NCI-H1048 (cell line): ENCODE data around the gene CLIP2.
"Not testable (repeated sequence)": the region's sequence is repeated elsewhere in the genome, so short reads cannot be mapped to it uniquely, and the experiment has no call there.

Source experiments
- DNase-seq: peaks from one replicate; lab custom pipeline; 2025; lab: John Stamatoyannopoulos, UW

CLIP2 gene

DNA sequence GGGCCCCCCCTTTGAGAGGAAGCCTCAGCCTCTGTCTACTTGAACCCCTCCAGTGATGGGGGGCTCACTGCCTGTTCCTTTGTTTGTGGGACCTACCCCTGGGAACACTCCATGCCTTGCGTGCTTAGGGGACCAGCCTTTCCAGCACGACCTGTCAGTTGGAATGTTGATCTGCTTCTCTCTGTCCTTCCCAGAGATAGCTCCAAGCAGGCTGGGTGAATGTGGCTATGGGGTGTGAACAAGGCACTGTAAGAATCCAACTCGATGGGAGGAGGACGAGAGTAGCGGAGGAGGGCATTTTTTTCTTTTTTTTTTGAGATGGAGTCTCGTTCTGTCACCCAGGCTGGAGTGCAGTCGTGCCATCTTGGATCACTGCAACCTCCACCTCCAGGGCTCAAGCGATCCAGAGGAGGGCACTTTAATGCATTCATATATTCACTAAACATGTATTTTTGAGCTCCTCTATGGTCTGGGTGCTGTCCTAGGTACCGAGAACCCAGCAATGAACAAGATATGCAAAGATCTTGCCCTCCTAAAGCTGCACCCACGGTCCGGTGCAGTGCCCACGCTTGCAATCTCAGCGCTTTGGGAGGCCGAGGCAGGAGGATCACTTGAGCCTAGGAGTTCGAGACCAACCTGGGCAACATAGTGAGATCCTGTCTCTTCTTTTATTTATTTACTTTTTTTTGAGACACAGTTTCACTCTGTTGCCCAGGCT lies 8.5 kb downstream of the CLIP2 start:
- no peak for DNase-seq

DNA sequence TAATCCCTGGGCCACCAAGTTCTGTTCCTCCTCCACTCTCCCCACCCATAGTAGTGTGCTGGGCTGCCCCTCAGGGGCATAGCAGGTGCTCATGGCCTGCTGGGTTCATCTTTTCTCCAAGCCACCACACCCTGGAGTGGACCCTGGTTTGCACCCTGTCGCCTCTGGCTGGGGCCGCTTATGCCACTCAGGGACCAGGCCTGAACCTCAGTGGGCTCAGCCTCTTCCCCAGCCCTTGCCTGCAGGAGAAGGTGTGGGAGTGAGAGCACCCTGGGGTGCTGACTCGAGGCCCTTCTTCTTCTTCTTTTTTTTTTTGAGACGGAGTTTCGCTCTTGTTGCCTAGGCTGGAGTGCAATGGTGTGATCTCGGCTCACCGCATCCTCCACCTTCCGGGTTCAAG lies 10.2 kb downstream of the CLIP2 start:
- no peak for DNase-seq

DNA sequence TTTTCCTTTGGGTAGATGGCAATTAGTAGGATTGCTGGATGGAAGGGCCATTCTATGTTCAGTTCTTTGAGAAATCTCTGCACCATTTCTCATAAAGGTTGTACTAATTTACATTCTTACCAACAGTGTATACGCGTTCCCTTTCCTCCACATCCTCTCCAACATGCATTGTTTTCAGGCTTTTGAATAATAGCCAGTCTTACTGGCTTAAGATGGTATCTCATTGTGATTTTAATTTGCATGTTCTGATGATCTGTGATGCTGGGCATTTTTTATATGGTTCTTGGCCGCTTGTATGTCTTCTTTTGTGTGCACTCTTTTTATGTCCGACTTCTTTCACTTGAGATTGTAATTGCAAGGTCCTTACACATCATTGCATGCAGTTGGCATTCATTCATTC lies 11.7 kb downstream of the CLIP2 start:
- no peak for DNase-seq

DNA sequence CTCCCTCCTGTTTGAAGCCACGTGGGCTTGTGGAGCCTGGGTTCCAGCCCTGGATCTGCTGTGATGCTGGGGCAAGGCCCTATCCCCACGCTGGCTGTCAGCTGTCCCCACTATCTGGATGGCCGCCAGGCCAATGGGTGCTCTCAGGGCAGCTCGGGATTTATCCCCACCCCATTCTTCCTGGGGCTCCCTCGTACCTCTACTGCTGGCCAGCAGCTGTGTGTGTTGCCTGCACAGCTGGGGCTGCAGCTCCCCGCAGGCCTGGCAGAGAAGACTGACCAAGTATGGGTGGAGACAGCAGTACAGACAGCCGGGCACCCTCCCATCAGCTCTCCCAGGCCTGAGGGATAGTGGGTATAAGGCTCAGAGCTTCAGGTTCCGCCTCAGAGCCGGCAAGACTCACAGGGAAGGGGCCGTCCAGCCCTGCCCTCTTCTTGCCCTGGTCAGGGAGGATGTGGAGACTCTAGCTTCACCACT lies 13.6 kb downstream of the CLIP2 start:
- DNase-seq, result no peak

DNA sequence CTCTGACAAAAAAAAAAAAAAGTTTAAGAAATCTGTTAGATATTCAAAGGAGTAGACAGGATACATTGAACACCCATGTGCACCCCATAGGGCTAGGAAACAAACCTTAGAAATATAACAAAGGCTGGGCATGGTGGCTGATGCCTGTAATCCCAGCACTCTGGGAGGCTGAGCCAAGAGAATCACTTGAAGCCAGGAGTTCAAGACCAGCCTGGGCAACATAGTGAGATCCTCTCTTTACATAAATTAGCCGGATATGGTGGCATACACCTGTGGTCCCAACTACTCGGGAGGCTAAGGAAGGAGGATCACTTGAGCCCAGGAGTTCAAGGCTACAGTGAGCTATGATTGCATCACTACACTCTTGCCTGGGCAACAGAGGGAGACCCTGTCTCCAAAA lies 15.3 kb downstream of the CLIP2 start:
- no peak for DNase-seq

DNA sequence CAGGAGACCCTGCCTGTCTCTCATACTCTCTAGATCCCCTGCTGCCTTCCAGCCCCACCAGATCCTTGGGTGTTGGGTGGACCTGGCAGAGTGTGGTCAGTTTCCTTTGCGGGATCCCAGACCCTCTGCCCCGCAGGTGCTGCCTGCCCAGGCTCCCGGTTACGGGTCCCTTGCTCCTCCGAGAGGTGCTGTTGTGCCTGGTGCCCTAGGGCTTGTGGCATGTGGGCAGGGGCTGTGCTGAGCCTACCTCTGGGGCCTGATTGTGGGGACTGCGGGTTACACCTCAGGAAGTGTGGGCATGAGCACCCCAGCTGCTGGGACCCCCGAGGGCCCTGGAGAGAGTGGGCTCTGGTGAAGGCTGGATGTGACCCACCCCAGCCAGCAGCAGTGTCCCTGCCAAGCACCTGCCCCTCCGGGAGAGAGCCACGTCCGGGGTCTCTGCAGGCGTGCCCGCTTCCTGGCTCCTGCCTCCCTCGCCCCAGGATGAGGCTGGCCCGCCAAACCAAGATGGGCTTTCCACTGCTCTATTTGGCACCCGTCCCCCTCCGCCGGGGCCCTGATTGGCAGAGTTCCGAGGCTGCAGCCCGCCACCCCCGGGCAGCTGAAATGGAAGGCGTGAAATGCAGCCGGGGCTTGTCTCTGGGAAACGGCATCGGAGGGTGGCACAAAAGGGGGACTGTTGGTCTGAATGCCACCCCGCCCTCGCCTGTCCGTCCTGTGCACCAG lies 17.0 kb downstream of the CLIP2 start:
- DNase-seq, result no peak

DNA sequence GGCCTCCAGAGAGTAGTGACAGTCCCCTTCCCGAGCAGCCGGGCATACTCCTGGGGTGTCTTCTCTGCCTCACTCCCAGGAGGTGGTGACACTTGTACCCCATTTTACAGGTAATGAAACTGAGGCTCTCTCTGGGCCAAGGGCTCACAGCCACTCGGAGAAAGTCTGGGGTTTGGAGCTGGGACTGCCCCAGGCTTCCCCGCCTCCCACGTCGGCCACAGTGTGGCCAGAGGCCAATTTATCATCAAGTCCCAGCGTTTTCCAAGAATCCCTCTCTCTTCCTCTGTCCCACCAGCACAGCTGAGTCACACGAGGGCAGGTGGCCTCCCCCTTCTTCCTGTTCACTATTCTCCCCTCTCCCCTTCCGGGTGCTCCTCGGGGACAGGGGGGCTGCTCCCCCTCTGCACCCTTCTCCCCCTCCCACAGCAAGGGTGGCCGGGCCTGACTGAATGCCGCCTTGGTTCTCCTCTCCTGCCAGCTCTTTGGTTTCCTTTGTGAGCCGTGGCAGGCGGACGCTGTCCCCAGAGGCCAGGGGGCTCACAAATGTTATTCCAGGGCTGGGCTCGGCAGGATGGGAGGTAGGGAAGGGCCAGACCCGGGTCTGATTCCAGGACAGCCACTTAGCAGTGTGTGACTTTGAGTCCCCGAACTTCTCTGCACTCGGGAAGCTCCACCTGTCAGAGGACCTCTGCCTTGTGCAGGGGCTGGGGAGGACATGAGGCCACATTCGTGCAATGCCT lies 17.7 kb downstream of the CLIP2 start:
- no peak for DNase-seq

DNA sequence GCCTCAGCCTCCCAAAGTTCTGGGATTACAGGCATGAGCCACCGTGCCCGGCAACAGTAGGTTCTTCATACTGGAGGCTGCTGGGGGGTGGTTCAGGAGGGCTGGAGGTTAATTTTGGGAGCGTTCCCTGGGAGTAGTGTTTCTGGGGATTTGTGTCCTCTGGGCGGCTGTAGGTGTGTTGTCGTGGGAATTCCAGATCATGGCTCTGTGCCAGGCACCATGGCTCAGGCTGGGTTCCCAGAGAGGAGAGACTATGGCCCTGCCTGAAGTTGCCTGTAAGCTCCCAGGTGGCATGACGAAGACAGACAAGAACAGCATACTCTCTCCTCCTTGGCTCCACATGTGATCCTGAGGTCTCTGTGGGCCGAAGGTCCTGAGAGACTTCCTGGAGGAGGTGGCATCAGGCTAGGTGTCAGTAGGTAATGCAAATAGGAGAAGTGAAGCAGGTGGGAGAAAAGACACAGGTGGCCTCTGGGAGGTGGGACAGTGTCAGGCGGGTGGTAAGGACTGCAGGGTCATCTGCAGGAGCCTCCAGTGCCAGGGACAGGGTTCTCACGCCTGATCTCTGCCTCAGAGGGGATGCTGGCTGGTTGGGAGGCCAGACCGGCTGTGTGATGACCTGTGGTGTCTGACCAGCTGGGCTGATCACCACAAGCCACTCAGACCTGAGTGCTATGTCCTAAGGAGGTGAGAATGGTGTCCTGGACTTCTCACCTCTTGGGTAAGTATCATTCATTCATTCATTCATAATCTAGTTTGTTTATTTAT lies 18.7 kb downstream of the CLIP2 start:
- DNase-seq, result no peak

DNA sequence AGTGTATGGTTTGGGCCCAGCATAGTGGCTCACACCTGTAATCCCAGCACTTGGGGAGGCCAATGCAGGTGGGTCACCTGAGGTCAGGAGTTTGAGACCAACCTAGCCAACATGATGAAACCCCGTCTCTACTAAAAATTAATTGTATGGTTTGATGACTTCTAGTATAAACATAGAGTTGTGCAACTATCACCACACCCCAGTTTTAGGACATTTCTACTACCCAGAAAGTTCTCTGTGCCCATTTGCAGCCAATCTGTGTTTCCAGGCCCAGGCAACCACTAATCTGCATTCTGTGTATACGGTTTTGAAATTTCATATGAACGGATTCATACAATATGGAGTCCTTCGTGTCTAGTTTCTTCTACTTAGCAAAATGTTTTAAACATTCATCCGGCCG lies 20.0 kb downstream of the CLIP2 start:
- no peak for DNase-seq

DNA sequence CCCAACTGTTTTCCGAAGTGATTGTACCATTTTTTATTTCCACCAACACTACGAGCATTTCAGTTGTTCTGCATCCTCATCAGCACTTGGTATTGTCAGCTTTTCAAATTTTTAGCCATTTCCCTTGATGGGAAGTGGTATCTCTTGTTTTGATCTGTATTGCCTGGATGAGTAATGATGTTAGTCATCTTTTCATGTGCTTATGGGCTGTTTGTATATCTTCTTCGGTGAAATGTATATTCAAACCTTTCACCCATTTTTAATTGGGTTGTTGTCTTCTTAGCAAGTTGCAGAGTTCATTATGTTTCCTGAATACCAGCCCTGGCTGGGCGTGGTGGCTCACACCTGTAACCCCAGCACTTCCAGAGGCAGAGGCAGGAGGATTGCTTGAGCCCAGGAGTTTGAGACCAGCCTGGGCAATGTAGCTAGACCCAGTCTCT lies 22.1 kb downstream of the CLIP2 start:
- DNase-seq, result no peak

DNA sequence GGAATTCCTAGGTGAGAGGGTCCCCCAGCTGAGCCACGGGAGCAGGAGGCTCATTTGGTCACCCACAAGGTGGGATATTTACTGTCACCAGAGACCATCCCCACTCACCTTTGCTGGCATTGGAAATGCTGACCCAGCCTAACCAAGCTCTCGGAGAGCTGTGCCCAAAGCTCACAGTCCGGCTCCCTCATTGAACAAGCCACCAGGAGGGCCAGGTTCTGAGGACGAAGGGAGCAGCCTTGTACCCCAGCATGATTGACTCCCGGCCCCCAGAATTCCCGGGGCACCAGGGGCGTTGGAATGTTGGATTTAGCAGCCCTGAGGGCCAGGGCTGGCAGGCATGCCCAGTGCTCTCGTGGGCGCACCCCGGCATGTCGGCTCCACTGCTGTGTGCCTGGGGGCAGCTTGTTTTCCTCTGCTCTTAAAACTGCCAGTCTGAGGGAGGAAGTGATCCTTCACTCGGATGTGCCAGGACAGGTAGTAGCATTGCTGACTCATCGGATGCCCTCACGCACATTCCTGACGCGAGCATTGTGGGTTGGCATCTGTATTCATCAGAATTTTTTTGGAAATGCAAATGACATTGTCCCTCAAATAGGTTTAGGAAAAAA lies 23.3 kb downstream of the CLIP2 start:
- DNase-seq, result no peak

DNA sequence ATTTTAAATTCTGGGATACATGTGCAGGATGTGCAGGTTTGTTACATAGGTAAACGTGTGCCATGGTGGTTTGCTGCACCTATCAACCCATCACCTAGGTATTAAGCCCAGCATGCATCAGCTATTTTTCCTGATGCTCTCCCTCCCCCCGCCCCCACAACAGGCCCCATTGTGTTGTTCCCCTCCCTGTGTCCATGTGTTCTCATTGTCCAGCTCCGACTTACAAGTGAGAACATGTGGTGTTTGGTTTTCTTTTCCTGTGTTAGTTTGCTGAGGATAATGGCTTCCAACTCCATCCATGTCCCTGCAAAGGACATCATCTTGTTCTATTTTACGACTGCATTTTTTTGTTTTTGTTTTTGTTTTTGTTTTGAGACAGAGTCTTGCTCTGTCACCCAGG lies 26.7 kb downstream of the CLIP2 start:
- not testable (repeated sequence) for DNase-seq

DNA sequence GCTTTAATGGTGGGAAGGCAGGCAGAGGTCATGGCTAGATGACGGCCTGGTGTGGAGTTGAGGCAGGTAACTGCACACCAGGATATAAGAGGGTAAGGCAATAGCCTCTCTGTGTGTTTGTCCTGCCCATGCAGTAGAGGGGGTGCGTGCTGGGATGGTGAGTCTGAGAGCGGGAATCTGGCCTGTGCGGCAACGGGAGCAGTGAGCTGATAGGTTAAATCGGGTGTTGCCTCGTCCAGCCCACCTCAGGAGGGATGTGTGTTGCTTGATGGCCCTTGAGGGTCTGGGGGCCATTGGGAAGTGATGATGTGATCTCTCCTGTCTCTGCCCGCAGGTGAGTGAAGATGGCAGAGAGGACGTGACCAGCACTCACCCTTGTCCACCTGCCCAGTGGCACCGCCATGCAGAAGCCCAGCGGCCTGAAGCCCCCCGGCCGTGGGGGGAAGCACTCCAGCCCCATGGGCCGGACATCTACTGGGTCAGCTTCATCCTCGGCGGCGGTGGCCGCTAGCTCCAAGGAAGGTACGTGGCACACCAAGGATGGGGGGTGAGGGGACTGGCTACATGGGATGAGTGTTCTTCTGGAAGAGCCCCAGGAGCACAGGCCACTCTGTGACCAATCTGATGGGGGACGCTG lies 28.1 kb downstream of the CLIP2 start:
- DNase-seq, result no peak

DNA sequence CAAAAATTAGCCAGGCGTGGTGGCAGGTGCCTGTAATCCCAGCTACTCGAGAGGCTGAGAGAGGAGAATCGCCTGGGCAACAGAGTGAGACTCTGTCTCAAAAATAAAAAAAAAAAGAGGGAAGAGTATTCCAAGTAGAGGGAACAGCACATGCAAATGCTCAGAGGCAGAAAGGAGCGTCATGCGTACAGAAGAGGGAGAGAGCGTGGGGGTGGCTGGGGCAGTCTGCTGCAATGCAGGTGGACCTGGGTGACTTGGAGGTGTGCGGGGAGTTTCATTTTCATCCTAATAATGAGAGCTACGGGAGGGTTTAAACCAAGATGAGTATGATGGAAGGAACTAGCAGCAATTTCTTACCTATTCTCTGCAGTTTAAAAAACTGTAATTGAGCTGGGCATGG lies 28.8 kb downstream of the CLIP2 start:
- DNase-seq, result no peak

DNA sequence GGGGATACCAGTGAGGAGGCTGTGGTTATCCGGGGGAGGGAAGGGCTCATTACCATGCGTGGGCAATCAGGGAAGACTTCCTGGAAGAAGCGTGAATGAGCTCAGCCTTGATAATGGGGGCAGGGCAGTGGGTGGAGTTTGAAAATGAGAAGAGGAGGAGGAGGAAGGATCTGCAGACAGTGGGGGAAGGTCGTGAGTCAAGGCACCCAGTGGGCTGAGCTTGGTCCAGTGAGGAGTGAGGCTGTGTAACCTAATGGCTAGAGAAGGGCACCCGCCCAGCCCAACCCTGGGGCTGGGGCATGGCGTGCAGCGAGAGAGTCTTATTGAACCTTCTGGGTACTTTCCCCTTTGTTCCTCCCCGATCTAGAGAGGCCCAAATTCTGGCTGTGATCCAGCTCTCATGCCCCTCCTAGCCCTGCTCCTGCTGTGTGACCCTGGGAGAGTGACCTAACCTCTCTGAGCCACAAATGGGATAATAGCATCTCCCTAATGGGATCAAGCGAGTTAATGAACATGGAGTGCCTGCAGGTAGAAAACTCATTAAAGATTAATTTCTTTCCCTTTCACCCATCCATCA lies 31.5 kb downstream of the CLIP2 start:
- DNase-seq, result no peak

DNA sequence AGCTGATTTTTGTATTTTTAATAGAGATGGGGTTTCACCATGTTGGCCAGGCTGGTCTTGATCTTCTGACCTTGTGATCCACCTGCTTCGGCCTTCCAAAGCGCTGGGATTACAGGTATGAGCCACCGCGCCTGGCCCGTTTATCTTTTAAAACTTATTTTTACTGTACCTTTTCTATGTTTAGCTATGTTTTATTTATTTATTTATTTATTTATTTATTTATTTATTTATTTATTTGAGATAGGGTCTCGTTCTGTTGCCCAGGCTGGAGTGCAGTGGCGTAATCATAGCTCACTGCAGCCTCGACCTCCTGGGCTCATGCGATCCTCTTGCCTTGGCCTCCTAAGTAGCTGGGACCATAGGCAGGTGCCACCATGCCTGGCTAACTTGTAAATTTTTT lies 33.7 kb downstream of the CLIP2 start:
- not testable (repeated sequence) for DNase-seq

DNA sequence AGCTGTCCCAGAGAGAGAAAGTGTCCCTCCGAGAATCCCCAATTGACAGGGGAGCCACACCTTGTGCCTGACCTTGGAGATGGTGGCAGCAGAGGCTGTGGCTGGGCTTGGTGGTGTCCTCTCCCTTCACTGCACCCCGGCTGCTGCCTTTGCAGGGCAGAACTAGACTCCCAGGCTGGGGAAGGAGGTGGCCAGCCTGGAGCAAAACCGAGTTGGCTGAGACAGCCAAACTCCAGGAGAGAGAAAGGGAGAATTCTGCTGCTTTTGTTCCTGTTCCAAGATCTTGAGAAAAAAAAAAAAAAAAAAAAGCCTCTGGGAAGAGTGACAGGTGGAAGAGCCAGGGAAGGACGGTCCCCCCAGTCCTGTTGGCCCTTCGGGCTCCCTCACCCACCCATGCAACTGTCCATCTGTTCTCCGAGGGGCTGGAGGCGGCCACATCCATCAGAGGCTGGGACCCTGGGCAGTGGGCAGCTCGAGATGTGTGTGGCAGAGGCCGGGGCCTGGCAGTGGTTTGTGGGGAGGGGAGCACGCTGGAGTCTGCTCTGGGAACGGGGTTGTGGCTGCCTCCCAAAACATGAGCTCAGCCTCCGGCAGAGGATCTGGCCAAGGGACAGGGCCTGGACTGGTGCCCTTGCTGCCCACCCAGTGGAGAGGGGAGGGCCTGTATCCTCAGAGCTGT lies 35.5 kb downstream of the CLIP2 start:
- no peak for DNase-seq

DNA sequence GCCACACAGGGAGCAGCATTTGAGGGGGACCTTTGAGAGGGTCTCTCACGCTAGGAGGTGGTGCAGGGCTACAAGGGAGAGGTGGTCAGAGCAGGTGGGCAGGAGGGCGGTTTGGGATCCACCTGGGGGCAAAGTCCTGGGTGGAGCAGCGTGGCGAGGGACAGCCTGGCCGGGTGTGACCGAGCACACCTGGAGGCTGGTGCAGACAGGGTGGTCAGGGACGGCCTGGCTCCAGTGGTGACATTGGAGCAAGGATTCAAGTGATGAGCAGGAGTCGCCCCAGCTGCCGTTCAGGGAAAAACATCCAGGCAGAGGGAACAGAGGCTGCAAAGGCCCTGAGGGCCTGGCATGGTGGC lies 36.0 kb downstream of the CLIP2 start:
- no peak for DNase-seq

DNA sequence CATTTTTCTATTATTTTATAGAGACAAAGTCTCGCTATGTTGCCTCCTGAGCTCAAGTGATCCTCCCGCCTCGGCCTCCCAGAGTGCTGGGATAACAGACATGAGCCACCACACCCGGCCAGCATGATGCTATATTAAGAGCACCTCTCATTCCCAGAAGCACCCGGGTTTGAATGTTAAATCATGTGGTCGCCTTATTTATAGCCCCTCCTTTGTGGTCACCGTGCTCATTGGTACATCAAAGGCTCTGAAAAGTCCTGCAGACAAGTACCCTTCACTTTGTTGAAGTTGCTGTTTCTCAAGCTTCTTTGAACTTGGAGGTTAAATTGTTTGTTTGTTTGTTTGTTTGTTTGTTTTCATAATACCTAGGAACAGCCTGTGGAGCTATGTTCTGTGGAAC lies 40.0 kb downstream of the CLIP2 start:
- no peak for DNase-seq
